HepG2 (cell line): Measurements from ENCODE around the gene SEC31B. TPM values are rescaled to one million over a fixed set of nuclear protein-coding genes. Genes with fewer than 3 reads are reported as not detected.
A peak's percentile ranks its signal among the peaks of the same experiment; 100 is the strongest.

Experiments used
- ASH2L ChIP-seq: fragments of 300-600, 200-600 bp; sonication (generic); IDR thresholded peaks from 2 replicates; pipeline ENCODE4 v1.7.0; 2017; ENCODE audit warnings: low read depth, mild to moderate bottlenecking, moderate library complexity, mixed read lengths, low read length; ENCODE audit not compliant: insufficient read length
- CSRNP1 ChIP-seq: sonication (generic); formaldehyde crosslinking; IDR thresholded peaks from 2 replicates; pipeline ENCODE4 v1.8.1; 2023; ENCODE audit warnings: mild to moderate bottlenecking, missing genetic modification reagents
- GATAD1 ChIP-seq: IDR thresholded peaks from 2 replicates; pipeline ENCODE4 v1.6.1; 2016; ENCODE audit warnings: missing genetic modification reagents, missing compliant biosample characterization
- HMG20B ChIP-seq: conservative IDR thresholded peaks from 2 replicates; pipeline ENCODE4 v1.6.1; 2016; ENCODE audit warnings: missing genetic modification reagents, missing compliant biosample characterization
- HMGXB3 ChIP-seq: sonication (generic); formaldehyde crosslinking; IDR thresholded peaks from 2 replicates; pipeline ENCODE4 v1.4.0; 2020; ENCODE audit warnings: missing genetic modification reagents, borderline replicate concordance
- KDM4B ChIP-seq: sonication (generic); formaldehyde crosslinking; IDR thresholded peaks from 2 replicates; pipeline ENCODE4 v1.4.0; 2020; ENCODE audit warnings: missing genetic modification reagents
- MEIS1 ChIP-seq: sonication (generic); formaldehyde crosslinking; IDR thresholded peaks from 2 replicates; pipeline ENCODE4 v1.9.0; 2021; ENCODE audit warnings: mild to moderate bottlenecking, missing genetic modification reagents, moderate library complexity, borderline replicate concordance
- MIER3 ChIP-seq: IDR thresholded peaks from 2 replicates; pipeline ENCODE4 v1.6.1; 2016; ENCODE audit warnings: missing compliant biosample characterization, borderline replicate concordance
- NR2F6 ChIP-seq, 2 experiments: IDR thresholded peaks; 2 replicates each; pipeline ENCODE4 v1.6.1; 2016; ENCODE audit warnings: antibody characterized with exemption in 1 of 2, mild to moderate bottlenecking in 1 of 2
- PHF8 ChIP-seq: sonication (generic); formaldehyde crosslinking; IDR thresholded peaks from 2 replicates; pipeline ENCODE4 v1.5.0; 2020; ENCODE audit warnings: missing genetic modification reagents
- SALL1 ChIP-seq: sonication (generic); formaldehyde crosslinking; IDR thresholded peaks from 2 replicates; pipeline ENCODE4 v1.8.0; 2022; ENCODE audit warnings: mild to moderate bottlenecking, missing genetic modification reagents
- SIX1 ChIP-seq: sonication (generic); formaldehyde crosslinking; IDR thresholded peaks from 2 replicates; pipeline ENCODE4 v1.4.0; 2020; ENCODE audit warnings: missing genetic modification reagents, borderline replicate concordance
- SOX6 ChIP-seq, 2 experiments: fragments of 450-650 bp in 1 of 2; sonication (generic) in 1 of 2; formaldehyde crosslinking in 1 of 2; IDR thresholded peaks; 2 replicates each; pipeline versions ENCODE4 v1.4.0 to v1.6.1; 2017 to 2020; ENCODE audit warnings: antibody characterized with exemption in 1 of 2, mild to moderate bottlenecking in 1 of 2, missing genetic modification reagents in 1 of 2
- STAG1 ChIP-seq: sonication (generic); formaldehyde crosslinking; IDR thresholded peaks from 2 replicates; pipeline ENCODE4 v1.4.0; 2020; ENCODE audit warnings: missing genetic modification reagents
- YY1 ChIP-seq: IDR thresholded peaks from 2 replicates; pipeline ENCODE4 v1.6.1; 2011; ENCODE audit warnings: low read length, low read depth, moderate library complexity, mild to moderate bottlenecking; ENCODE audit not compliant: insufficient read depth, insufficient replicate concordance
- ZBTB26 ChIP-seq: IDR thresholded peaks from 2 replicates; pipeline ENCODE4 v1.6.1; 2016; ENCODE audit warnings: missing compliant biosample characterization, missing genetic modification reagents, borderline replicate concordance
- ZFY ChIP-seq: sonication (generic); formaldehyde crosslinking; IDR thresholded peaks from 2 replicates; pipeline ENCODE4 v1.4.0; 2020; ENCODE audit warnings: missing genetic modification reagents
- ZMAT5 ChIP-seq: sonication (generic); formaldehyde crosslinking; IDR thresholded peaks from 2 replicates; pipeline ENCODE4 v1.5.0; 2020; ENCODE audit warnings: mild to moderate bottlenecking, low read depth, missing genetic modification reagents, borderline replicate concordance
- ZNF331 ChIP-seq: sonication (generic); formaldehyde crosslinking; IDR thresholded peaks from 2 replicates; pipeline ENCODE4 v1.4.0; 2020; ENCODE audit warnings: missing genetic modification reagents
- ZNF430 ChIP-seq: sonication (generic); formaldehyde crosslinking; IDR thresholded peaks from 2 replicates; pipeline ENCODE4 v1.9.0; 2021; ENCODE audit warnings: mild to moderate bottlenecking, missing genetic modification reagents
- ZNF547 ChIP-seq: sonication (generic); formaldehyde crosslinking; IDR thresholded peaks from 2 replicates; pipeline ENCODE4 v1.5.1; 2020; ENCODE audit warnings: mild to moderate bottlenecking, missing genetic modification reagents
- polyA plus RNA-seq, 8 experiments: library from polyadenylated mRNA; depleted of rRNA in 3 of 8; stranded (reverse) in 7 of 8; unstranded in 1 of 8; fragments of >200 nt; fragmentation: Illumina TruSeq in 4 of 8; extraction: Trizol in 4 of 8; gene quantifications; 2 replicates each; pipeline versions ENCODE4 v1.2.1 to v1.2.3, GENCODE V29; 2011 to 2016; ENCODE audit warnings: low read depth in 4 of 8, missing spikeins in 1 of 8, mixed read lengths in 1 of 8; ENCODE audit not compliant: insufficient read depth in 1 of 8
- total RNA-seq, 5 experiments: library from RNA; depleted of rRNA; stranded (reverse); fragments of >200 nt; fragmentation: Illumina TruSeq; extraction: Trizol; gene quantifications; 2 replicates each; pipeline ENCODE4 v1.2.3, GENCODE V29; 2016; ENCODE audit warnings: low read depth in 1 of 5

Gene SEC31B
- total and polyA plus RNA-seq, 2 of the 13 experiments (the other 11 are each of a cell fraction or from before 2014, with no cell fraction given) = 2.0 to 8.3 TPM

GRCh38 chr10:100519311-100520051 lies at the start of gene SEC31B (continued):
- no peak for TF ChIP-seq HMGXB3
- 0 out of 2 replicates have a peak, but pooled peaks have one; percentile 27 for TF ChIP-seq ZNF430 (CRISPR knock-in tag)
- TF ChIP-seq NR2F6 (IDR thresholded peaks at IDR 0.05) = no peak
- TF ChIP-seq NR2F6 (CRISPR knock-in tag; IDR thresholded peaks at IDR 0.05) = peak; percentile 47; the same call in 1 of the 2 replicates
- TF ChIP-seq SIX1 = no peak
- TF ChIP-seq MIER3 = no peak
- peak; percentile 63 for TF ChIP-seq PHF8 (CRISPR knock-in tag)
- TF ChIP-seq YY1 = peak; percentile 26
- no peak for TF ChIP-seq KDM4B (CRISPR knock-in tag)
- no peak for TF ChIP-seq SOX6 (IDR thresholded peaks at IDR 0.05)
- 0 out of 2 replicates have a peak, but pooled peaks have one; percentile 15 for TF ChIP-seq SOX6 (CRISPR knock-in tag; IDR thresholded peaks at IDR 0.05)
- TF ChIP-seq ZFY (CRISPR knock-in tag) = peak; percentile 72
- peak; percentile 51; the same call in 1 of the 2 replicates for TF ChIP-seq MEIS1 (CRISPR knock-in tag)
- TF ChIP-seq GATAD1 (CRISPR knock-in tag) = 0 out of 2 replicates have a peak, but pooled peaks have one; percentile 29
- TF ChIP-seq ZNF331 (CRISPR knock-in tag) = peak; percentile 25; the same call in 1 of the 2 replicates
- peak; percentile 63 for TF ChIP-seq SALL1 (CRISPR knock-in tag)
- peak; percentile 70 for TF ChIP-seq ASH2L
- no peak for TF ChIP-seq ZMAT5 (CRISPR knock-in tag)
- TF ChIP-seq HMG20B (CRISPR knock-in tag) = no peak
- 0 out of 2 replicates have a peak, but pooled peaks have one; percentile 42 for TF ChIP-seq ZBTB26 (CRISPR knock-in tag)
- TF ChIP-seq ZNF547 = peak; percentile 6; the same call in 1 of the 2 replicates
- TF ChIP-seq STAG1 (CRISPR knock-in tag) = peak; percentile 54
- 0 out of 2 replicates have a peak, but pooled peaks have one; percentile 53 for TF ChIP-seq CSRNP1
